GM21576 (cell line): ENCODE data around the gene CFAP157.

ENCODE experiments used
- ATAC-seq: cut with Tn5 transposase; IDR thresholded peaks from one replicate; pipeline ENCODE4 v1.9.1; 2021; ENCODE audit warnings: mild to moderate bottlenecking, moderate library complexity; ENCODE audit not compliant: unreplicated experiment

The CFAP157 gene

DNA sequence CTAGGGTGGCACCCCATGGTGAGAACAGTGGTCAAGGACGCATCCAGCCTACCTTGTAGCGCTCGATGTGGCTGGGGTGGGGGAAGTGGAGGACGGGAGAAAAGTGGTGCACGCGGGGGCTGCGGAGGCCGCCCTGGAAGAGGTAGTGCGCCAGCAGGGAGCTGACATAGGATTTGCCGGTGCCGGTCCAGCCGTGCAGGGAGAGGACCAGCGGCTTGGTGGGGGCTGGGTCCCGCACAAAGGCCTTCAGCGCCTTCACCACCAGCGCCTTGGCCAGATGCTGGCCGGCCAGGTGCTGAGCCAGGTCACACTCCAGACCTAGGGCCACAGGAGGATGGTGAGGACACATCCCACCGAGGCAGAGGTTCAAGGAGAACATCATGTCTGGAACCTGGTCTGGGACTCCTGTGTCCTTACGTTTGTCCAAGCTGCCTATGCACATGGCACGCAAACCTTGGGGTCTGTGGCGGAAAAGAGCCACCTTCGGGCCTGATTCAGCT is 27.5 kb downstream of the CFAP157 start:
- no peak for ATAC-seq

DNA sequence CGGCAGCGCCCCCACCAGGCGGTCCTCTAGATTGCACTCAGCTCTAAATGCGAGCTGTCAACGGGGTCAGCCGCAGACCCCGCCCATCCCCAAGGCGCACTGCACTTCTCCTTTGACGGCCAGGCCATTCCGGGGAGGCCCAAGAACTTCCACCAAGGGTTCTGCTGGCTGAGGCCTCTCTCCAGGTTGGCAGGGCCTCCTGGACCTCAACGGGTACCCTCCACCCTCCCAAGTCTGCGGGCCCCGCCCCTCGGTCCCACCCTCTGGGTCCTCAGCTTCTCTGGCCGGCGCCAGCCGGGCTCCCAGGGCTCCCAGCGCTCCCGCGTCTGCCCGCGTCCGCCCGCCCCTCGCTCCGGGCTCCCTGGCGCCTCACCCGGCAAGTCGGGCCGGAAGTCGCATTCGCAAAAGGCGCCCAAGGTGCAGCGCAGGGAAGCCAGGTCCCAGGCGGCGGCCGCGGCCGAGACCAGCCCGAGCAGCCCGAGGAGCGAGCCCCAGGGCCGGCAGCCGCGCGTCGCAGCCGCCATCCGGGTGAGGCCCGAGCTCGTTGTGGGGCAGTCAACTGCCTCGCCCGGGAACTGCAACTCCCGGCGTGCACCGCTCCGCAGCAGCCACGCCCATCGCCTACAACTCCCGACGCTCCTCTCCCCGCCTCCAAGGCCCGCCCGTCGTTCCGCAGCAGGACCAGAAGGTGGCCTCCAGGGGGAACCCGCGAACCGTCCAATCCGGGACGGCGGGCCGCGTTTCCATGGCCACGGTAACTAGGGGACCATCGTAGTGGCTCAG is 28.1 kb downstream of the CFAP157 start, which contains the start of gene TOR2A:
TOR2A (minus strand) TSS at position 548 of the 783 bp plus-strand sequence; CDS start at position 524, 24 bp downstream.
- ATAC-seq: peak; percentile 84

DNA sequence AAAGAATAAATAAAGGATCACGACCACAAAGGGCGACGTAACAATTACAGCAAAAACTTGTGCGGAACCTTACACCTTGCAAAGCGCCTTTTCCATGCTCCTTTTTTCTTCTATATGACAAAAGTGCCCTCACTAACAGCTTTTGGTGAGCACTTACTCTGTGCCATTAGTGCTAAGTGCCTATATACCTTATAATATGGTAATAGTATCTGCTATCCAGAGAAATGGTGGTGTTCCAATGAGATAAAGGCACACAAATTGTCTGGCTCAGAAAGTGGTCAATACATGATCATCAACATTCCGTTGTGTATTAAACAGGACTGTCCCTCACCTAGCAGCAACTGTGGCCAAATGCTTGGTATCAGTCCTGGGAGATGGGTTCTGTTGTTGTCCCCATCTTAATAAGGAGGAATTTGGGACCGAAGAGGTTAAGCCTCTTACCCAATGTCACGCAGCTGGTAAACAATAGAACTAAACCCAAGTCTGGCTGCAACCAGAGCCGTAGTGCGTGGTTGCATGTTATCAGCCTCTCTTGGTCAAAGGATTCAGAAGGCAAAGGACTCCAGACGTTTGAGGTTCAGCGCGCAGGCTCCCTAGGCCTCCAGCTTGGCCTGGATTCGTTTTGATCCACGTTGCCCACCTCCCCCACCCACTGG is 28.9 kb downstream of the CFAP157 start:
- peak; percentile 15 for ATAC-seq

DNA sequence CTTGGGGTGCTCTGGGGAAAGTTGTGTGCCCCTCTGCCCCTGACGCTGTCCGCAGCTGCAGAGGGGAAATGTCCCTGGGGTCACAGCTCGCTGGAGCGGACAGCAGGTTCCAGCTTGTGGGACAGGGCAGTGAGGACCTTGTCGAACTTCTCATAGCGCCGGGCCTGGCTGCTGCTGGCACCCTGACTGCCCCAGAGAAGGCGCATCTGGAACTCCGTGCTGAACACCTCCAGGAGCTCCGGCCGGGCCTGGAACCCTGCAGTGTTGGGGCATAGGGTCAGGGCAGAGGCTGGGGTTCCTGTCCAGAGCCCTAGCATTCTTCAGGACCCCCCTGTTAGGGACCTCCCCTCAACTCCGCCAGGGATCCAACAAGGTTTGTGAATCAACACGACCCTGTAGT is 31.9 kb downstream of the CFAP157 start:
- no peak for ATAC-seq

DNA sequence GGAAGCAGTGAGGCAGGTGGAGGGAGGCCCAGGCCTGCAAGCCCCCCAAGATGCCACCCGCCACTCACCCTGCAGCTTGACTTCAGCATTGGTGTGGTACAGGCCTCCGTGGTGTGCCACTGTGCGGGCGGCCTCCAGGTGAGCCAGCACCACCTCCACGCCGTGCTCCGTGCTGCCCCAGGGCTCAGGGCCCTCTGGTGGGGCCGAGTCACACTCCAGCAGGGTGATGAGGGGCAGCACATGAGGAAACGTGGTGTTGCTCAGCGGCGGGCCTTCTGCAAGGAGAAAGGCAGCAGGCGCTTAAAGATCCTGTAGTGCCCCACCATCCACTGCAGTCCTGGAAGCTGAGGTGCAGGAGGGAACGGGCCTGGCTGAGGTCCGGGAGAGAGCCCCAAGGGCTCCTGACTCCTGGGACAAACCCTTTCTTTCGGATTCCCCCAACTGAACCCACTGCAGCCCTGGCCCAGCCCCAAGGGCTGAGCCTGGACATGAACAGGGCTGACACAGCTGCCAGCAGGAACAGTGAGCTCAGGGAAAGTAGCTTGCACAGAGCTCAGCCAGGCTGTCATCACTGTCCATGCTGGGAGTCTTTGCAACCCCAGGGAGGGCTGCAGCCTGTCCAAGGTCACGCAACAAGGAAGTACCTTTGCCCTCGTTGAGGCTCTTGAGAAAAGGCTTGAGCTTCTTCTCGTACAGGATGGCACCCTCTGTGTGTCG is 33.0 kb downstream of the CFAP157 start:
- no peak for ATAC-seq

DNA sequence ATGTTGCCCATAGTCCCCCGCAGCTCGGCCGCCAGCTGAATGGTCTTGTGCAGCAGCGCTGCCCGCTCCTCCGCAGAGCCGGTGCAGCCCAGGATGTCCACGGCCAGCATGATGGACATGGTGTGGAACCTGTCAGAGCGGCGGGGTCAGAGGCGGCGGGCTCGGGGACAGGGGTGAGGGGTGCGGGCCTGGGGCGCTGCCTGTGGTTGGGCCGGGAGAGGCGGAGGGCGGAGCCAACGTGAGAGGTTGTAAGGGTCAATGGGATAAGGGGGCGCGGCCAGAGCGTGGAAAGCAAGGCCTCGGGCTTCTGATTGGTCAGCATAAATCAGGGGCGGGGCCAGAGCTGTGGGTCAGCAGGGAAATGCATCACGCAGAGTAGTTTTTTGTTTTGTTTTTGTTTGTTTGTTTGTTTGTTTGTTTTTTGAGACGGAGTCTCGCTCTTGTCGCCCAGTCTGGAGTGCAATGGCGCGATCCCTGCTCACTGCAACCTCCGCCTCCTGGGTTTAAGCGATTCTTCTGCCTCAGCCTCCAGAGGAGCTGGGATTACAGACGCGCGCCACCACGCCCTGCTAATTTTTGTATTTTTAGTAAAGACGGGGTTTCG is 35.1 kb downstream of the CFAP157 start:
- ATAC-seq: no peak

DNA sequence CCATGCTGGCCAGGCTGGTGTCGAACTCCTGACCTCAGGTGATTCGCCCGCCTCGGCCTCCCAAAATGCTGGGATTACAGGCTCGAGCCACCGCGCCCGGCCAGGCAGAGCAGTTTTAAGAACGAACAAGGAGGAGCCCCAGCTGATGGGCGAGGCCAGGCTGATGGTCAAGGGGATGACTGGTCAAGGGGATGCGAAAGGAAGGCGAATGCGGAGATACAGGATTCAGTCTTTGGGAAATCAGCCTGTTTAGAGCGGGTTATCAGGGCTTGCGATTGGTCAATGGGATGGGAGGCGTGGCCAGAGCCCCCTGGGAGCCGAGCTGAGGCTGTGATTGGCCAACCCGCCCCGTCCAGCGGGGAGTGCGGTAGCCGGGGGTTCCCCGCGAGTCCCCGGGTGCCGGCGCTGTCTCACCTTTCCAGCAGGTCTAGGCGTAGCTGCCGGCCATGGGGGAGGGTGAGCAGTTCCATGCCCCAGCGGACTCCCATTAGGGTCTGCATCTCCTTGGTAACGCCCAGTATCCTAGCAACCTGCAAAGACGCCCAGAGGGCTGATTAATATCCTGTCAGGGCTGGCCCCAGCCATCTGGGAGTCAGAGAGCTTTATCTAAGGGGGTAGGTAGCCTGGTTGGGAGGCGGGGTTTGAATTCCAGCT is 35.8 kb downstream of the CFAP157 start:
- ATAC-seq: no peak

DNA sequence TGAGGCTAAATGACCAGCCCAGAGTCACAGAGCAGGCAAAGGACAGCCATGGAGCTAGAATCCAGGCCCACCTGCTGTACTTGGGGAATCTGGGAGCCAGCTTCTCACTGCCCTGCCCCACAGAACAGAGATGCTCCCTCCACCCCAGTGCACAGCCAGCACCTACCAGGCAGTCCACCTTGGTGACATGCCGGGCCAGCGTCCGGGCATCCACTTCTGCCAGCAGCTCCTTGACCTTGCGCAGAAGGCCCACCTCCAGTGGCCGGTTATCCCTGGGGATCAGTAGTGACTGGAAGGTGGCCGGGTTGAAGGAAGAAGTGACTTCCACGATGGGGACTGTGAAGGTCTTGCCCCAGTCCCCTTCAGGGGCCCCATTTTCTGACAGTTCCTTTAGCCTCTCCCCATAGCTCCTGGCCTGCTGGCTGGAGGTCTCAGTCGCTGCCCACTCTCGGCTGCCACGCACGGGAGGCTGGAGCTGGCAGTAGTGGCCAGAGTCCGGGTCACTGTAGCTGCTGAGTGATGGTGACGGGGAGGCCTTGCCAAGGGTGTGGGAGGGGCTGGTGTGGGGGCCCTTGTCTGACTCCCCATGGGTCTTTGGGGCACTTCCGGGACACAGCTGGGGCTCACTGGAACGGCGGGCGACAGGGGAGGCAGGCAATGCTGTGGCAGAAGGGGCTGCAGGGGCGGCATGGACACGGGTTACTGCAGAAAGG is 37.8 kb downstream of the CFAP157 start:
- ATAC-seq: no peak

DNA sequence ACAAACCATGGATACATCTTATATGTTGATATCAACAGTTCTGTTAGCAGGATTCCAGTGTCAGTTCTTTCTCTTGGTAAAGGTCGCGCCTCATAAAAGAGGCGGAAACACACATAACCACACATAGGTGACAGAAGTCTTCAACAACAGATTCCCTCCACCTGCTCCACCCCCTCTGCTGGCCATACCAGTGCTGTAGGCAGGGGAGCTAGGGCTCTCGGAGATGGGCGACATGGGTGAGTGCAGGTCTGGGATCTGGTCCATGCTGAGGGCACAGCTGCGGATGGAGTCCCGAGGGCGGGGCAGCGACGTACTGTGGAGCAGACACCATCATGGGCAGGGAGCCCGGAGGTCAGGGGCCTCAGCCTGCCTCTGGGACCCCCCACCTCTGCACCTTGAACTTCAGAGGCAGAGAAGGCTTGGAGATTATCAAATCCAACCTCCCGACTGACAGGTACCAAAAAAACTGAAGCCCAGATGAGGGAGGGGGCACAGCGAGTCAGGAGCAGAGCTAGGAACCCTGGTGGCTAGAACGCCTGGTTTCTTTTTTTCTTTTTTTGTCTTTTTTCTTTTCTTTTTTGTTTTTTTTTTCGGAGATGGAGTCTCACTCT is 40.3 kb downstream of the CFAP157 start:
- no peak for ATAC-seq

DNA sequence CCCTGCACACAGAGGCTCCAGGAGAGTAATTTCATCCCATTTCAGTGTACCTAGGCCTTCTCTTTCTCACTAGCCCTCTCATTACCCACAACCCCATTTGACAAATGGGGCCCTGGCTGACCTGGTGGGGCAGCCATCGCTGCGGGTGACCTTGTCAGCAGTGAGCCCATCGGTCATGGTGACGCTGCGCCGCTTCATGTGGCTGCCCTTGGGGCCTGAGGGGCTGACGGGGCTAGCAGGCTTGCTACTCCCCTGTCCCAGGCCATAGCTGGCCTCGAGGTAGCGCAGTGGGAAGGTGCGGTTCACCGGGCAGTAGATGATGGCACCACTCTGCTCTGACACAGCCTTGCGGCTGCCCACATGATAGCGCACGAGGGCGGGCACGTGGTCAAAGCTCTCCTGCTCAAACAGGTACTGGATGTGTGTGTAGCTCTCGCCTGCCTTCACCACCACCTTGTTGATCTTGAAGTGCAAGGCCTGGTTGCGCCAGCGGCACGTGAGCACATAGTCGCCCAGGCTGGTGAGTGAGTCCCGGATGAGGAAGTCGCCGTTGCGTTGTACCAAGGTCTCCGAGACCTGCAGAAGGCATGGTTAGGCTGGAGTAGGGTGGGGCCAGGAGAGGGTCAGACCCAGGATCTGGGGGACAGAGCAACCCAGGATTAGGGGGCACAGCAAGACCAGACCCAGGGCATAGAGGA is 42.5 kb downstream of the CFAP157 start:
- ATAC-seq: no peak

DNA sequence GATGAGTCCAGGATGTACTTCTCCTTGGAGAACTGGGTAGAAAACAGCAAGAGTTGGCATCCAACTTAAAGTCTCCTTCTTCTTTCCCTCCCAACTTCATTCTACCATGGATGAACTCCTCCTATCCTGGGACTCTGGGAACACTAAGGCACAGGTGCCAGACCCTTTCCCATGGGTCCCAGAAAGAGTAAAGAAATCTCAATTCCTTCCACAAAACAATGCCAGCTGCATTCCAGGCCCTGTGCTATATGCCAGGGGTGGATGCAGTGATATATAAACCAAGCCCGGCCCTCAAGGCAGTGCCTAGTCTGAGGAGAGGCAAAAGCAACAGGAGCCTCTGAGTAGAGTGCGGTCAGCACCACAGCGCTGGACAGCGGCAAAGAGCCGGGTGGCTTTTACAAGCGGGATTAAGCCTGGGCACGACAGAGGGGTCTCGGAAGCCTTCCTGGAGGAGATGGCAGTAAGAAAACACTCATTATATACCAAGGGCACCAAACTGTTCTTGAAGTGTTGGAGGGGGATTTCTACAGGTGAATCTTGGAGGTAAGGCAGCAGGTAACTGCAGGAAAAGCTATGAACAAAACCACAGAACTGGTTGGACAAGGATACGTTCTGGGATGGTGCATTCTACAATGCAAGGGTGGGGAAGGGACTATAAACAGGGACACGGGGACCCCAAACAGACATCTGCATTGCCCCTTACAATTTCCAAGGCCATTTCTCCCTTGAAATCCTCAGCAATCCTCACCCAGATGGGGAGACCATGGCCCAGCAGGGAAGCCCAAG is 44.7 kb downstream of the CFAP157 start:
- no peak for ATAC-seq

DNA sequence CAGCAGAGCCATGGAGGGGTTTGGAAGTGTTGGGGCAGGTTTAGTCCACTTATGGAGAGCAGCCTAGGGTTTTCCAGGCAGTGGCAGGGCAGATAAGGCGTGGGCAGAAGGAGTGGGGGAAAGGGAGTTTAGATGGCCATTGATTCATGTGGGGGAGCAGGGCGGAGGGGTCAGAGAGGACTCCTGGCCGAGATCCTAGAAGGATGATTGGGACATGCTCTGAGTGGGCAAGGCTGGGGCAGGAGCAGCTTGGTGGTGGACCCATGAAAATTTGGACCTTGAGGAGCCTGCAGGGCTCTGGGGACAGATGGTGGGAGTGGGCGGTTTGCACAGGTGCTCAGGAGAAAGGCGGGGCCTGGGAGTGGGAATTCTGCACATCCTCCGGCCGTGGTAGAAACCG is 46.4 kb downstream of the CFAP157 start:
- no peak for ATAC-seq

DNA sequence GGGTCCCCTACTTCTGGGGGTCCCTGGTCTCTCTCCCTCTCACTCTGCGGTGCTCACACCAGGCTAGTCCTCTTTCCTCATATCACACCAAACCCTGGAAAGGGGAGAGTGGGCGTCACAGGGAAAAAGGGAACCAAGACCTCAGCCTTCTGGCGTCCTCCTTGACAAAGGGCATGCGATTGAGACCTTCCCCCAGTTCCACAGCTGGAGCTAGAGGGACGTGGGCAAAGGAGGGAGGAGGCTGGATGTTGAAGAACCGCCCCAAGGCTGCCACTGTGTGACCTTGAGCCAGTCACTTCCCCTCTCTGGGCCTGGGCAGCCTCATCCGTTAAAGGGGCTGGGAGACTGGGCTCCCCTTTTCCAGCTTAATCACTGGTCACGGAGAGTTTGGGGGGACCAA is 46.8 kb downstream of the CFAP157 start:
- ATAC-seq: no peak

DNA sequence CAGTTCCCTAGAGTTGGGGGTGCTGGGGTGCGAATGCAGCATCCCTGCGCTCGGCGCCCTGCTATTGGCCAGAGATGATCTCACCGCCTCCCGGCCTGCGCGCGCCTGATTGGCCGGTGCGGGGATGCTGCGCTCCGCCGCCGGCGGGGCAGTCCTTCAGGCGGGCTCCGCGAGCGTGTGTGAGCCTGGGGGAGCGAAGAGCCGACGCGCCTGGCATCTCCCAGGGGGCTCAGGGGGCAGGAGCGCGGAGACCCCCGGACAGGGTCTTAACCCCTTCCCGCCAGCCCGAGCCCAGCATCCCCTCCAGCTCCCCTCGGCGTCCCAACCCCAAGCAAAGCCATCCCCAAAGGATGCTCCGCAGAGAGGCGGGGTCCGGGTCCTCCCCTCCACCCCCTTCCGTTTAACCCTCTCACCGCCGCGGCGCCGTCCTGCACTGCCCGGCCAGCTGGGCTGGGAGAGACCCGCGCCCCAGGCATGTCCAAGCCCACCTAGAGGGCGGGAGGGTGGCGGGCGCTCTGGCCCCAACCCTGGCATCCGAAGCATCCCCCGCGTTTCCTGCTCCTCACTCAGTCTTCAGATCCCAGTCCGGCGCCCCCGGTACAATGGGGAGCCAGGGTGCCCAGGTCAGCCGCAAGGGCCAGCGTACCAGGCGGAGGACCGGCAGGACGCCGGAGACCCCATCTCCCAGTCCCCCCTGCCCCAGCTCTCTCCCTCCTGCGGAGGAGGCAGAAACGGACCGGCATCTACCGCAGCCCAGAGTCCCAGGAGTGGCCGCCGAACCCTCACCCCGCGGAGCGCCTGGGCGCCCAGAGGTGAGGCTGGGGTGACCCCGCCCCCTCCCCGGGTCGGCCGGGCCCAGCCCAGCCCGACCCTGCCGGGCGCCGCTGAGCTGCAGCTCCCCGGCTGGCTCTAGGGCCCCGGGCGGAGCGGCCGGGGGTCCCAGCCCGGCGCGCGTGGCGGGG is 47.6 kb downstream of the CFAP157 start:
- ATAC-seq: no peak

DNA sequence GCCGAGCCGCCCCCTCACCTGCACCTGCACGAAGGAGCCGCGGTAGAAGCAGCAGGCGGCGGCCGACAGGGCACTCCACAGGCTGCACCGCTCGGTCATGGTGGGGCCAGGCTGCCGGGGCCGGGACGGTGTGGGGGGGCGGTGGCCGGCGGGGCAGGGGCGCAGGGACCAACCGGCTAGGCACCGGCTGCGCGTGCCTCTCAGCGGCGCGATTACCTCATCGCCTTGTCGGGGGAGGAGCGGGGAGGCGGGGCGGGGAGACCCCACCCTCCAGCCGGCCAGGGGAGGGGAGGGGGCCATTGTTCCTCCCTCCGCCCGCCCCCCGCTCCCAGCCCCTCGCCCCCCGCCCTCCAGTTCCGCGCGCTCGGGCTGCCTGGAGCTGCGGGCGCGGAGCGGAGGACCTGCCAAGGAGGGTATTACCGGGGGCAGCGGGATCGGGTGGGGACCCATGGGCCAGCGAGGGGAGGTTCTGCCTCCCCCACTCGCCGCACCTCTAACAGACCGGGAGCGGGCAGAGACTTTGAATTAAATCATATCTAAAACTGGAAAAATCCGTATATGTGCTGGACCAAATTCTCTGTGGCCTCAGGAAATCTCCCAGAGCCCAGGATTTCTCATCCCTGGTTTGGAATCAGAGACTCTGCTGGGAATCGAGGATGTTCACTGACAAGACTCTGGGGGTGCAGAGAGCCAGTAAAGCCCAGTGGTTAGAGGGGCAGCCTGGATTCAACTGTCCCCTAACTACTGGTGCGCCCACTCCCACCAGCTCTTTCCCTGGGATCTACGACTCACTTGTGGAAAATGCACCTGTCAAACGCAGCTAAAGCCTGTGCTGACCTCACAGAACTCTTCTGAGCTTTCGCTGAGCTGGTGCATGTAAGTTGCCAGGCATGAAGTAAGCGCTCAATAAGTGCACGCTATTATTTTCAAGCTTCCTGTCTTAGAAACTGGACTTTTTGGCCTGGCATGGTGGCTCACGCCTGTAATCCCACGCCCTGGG is 48.6 kb downstream of the CFAP157 start:
- no peak for ATAC-seq

DNA sequence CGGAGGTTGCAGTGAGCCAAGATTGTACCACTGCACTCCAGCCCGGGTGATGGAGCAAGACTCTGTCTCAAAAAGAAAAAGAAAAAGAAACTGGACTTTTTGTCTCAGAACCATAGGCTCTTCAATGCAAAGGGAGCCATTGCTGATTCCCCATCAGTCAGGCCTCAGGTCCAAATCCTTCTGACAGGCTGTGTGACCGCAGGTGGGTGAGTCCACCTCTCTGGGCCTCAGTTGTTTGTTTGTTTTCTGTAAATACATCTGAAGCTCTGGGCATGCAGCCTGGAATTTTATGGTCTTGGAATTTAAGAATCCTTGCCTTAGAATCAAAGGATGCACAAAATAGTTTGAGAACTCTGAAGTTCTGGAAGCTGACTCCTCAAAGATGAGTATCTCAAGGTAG is 49.4 kb downstream of the CFAP157 start:
- no peak for ATAC-seq
